Mucosa of rectum (tissue), 2 donors: Measurements from ENCODE around the gene ATP11A.
A peak's percentile ranks its signal among the peaks of the same experiment; 100 is the strongest.

Experiments used
- H3K27ac ChIP-seq, 2 donors: one replicate each; pipeline ENCODE4 v1.7.0; 2013; ENCODE audit warnings: inconsistent platforms in 2 of 2, low read depth in 2 of 2, low read length in 2 of 2
- H3K27me3 ChIP-seq, 2 donors: one replicate each; pipeline ENCODE4 v1.7.0; 2013; ENCODE audit warnings: low read length in 2 of 2; ENCODE audit not compliant: control insufficient read depth in 2 of 2, insufficient read depth in 2 of 2
- H3K36me3 ChIP-seq, 2 donors: one replicate each; pipeline ENCODE4 v1.7.0; 2013; ENCODE audit warnings: low read length in 2 of 2; ENCODE audit not compliant: control insufficient read depth in 2 of 2, insufficient read depth in 2 of 2
- H3K4me1 ChIP-seq, 2 donors: one replicate each; pipeline ENCODE4 v1.7.0; 2013; ENCODE audit warnings: low read length in 2 of 2, mild to moderate bottlenecking in 1 of 2; ENCODE audit not compliant: control insufficient read depth in 2 of 2, insufficient read depth in 2 of 2
- H3K4me3 ChIP-seq, 2 donors: one replicate each; pipeline ENCODE4 v1.7.0; 2013; ENCODE audit warnings: low read length in 2 of 2
- H3K9ac ChIP-seq, 2 donors: one replicate each; pipeline ENCODE4 v1.7.0; 2013; ENCODE audit warnings: low read length in 2 of 2, low read depth in 1 of 2, mild to moderate bottlenecking in 1 of 2
- H3K9me3 ChIP-seq, 2 donors: one replicate each; pipeline ENCODE4 v1.7.0; 2013; ENCODE audit warnings: low read length in 2 of 2; ENCODE audit not compliant: control insufficient read depth in 2 of 2
- donor health status: healthy.
- donor health status: Normal muscosa, but diverticular disease.

The ATP11A gene

DNA sequence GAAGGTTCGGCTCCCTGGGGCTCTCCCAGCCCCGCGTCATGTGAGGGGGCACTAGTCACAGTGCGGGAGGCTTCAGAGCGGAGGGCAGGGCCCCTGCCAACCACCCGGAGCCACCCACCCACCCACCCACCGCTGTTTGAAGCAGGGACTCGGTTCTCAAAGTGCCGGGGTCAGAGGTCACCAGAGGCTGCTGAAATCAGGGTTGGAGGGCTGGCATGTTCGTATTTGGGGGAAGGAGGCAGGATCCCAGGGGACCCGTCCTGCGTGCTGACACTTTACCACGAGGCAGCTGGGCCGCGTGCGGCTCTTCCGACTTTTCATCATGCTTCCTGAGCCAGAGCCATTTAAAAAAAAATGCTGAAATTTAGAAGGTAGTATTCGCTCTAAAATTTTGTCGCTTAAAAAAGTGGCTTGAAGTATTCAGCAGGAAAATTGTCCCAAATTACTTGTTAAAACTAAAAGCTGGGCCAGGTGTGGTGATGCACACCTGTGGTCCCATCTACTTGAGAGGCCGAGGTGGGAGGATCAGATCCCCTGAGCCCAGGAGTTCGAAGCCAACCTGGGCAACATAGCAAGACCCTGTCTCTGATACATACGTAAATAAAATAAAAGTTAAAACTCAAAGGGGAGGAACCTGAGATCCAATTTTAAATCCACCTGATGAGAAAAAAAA, 21.2 kb downstream of the ATP11A start:
- Histone ChIP-seq H3K9me3 (no peaks in the 10 kb centered on the region), H3K36me3 (no peaks in the 10 kb centered on the region), H3K9ac (no peak overlapping the region), H3K4me1 (peaks cover 11 to 14% of the 10 kb centered on the region in 2 donors), H3K4me3 (peak overlapping the region; percentile 44 to 48), H3K27ac (peak overlapping the region; percentile 57 to 71), H3K27me3 (no peaks in the 10 kb centered on the region)

DNA sequence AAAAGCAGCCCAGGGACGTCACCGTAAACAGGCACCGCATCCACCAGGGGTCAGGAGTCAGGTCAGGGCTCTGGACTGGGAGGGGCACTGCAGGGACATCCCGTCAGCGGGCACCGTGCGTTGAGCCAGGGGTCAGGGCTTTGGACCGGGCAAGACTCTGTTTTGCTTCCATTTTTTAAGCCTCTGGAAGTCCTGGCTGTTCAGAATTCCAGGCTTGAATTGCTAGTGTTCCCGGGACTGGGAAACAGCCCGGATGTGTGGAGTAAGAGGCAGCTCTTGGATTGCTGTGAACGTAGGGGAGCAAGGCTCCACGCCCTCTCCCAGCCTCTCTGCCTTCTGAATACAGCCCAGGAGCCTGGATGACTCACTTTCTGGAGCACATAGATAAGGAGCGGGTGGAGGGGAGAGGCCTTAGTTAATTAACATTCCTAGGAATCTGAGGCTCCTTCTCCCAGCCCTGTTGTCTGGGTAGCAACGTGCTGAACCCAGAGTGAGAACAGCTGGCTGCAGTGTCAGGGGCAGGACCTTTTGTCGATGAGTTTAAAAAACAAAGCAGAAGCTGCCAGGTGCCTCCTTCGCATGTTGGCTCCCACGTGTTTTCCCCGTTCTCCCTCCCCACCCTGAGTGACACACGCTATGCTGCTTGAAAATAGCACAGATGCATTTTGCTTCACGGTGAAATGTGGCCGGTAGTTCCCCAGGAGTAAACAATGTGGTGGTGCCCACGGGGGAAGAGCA, 21.9 kb downstream of the ATP11A start:
- Histone ChIP-seq H3K9ac (no peak overlapping the region), H3K9me3 (no peaks in the 10 kb centered on the region), H3K4me3 (peak overlapping the region; percentile 44 to 48)

DNA sequence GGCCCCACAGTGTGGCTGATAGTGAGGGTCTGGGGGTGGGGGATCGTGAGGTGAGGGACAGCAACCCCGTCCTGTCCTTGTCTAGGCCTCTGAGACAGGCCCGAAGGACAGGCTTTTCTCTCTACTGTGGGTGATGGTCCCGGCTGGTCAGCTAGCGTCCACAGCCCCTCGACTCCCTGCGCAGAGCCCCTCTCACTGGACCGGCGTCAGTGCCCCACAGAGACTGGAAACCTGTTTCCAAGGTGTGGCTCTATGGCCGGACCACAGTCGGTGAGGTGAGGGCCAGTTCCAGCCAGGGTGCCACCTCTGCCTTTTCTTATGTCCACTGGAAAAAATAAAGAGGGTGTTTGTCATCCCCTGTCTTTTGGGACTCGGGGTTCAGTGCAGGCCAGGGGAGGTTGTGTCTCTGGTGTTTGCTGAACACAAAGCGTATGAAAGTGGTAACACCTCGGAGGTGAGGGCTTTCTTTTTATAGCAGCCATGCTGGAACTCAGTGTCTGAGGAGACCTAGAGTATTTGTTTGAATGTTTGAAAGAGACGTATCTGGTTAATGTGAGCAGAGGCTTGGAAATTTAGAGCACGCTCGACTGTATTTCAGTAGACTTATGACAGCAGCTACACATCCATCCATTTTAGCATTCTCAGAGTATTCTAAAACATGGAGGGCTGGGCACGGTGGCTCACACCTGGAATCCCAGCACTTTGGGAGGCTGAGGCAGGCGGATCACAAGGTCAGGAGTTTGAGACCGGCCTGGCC, 22.8 kb downstream of the ATP11A start:
- Histone ChIP-seq H3K27me3 (no peaks in the 10 kb centered on the region), H3K4me3 (no peak overlapping the region), H3K9ac (no peak overlapping the region), H3K27ac (peak overlapping the region; percentile 57 to 71), H3K4me1 (peaks cover 11 to 14% of the 10 kb centered on the region in 2 donors), H3K9me3 (no peaks in the 10 kb centered on the region), H3K36me3 (no peaks in the 10 kb centered on the region)

More for the DNA sequence above, 21.9 kb downstream of the ATP11A start:
- H3K27me3 ChIP-seq = no peaks in the 10 kb centered on the region
- peaks cover 11 to 14% of the 10 kb centered on the region in 2 donors for H3K4me1 ChIP-seq
- H3K27ac ChIP-seq = peak overlapping the region; percentile 57 to 71
- H3K36me3 ChIP-seq = no peaks in the 10 kb centered on the region

DNA sequence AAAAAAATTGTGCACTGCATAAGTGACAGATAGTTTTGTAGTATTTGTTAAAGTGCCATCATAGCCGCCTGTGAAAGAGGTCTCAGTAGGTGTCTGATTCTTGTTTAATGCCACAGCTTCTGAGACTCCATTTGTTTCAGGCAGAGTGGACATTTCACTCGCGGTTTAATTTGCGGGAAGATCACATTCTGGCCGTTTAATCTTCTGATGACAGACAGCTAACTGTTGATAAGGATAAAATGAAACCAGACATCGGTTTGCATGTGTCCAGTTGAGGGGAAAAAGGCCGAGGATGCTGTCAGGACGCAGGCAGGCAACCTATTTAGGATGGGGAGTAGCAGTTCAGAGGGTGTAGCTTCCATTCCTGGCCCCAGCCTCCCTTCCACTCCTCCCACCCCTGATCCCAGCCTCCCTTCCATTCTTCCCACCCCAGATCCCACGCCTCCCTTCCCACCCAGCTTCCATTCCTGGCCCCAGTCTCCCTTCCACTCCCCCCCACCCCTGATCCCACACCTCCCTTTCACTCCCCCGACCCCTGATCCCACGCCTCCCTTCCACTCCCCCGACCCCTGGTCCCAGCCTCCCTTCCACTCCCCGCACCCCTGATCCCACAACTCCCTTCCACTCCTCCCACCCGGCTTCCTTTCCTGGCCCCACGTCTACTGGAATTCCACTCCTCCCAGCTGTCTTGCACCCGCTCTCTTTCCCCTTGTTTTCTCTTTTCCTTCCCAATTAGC, 23.8 kb downstream of the ATP11A start:
- H3K4me1 ChIP-seq = peaks cover 11 to 14% of the 10 kb centered on the region in 2 donors
- H3K9ac ChIP-seq = no peak overlapping the region
- no peaks in the 10 kb centered on the region for H3K9me3 ChIP-seq
- H3K27ac ChIP-seq = no peak overlapping the region
- no peaks in the 10 kb centered on the region for H3K36me3 ChIP-seq
- H3K4me3 ChIP-seq = no peak overlapping the region
- no peaks in the 10 kb centered on the region for H3K27me3 ChIP-seq

DNA sequence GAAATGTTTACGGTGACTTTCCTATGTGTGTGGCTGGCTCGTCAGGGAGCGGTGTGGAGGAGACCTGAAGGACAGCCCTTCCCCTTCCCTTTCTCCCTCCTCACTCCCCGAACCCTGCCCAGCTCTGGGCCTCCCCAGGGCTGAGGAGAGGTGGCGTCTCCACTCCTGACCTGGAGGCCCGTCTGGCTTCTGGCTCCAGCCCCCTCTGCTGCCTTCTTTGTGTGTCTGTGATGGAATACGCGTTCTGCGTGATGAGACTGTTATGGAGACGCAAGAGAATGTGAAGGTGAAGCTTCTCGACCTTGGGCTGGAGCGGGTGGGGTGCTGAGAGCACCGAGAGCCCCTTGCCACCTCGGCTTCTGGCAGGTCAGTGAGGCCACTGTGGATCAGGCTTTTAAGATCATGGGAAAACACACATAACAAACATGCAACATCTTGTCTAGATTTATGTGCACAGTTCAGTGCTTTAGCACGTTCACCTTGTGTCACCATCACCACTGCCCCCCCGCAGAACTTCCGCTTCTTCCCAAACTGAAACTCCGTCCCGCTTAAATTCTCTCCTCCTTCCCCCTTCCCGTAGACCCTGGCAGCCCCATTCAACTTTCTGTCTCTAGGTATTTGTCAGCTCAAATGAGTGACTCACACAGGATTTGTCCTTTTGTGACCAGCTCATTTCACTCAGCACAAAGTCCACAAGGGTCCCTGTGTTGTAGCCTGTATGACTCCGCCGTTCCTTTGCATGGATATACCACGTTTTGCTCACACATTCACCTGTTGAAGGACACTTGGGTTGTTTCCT, 24.7 kb downstream of the ATP11A start:
- H3K27ac ChIP-seq = no peak overlapping the region
- H3K4me1 ChIP-seq = peaks cover 11 to 14% of the 10 kb centered on the region in 2 donors
- no peak overlapping the region for H3K4me3 ChIP-seq
- H3K36me3 ChIP-seq = no peaks in the 10 kb centered on the region
- no peaks in the 10 kb centered on the region for H3K9me3 ChIP-seq
- H3K27me3 ChIP-seq = no peaks in the 10 kb centered on the region
- no peak overlapping the region for H3K9ac ChIP-seq

DNA sequence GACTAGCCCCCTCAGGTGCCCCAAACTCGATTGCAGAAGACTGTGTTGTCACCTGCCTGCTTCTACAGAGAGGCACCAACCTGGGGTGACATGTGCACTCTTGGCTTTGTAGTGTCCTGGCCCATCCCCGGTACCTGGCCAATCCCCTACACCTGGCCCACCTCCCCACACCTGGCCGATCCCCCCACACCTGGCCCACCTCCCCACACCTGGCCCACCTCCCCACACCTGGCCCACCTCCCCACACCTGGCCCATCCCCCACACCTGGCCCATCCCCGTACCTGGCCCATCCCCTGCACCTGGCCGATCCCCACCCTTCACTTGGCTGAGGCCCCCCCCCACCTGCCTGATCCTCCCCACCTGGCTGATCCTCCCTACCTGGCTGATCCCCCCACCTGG, 25.4 kb downstream of the ATP11A start:
- H3K9me3 ChIP-seq = no peaks in the 10 kb centered on the region
- no peaks in the 10 kb centered on the region for H3K27me3 ChIP-seq
- H3K27ac ChIP-seq = no peak overlapping the region
- H3K4me3 ChIP-seq = no peak overlapping the region
- peaks cover 11 to 14% of the 10 kb centered on the region in 2 donors for H3K4me1 ChIP-seq
- no peak overlapping the region for H3K9ac ChIP-seq
- no peaks in the 10 kb centered on the region for H3K36me3 ChIP-seq

DNA sequence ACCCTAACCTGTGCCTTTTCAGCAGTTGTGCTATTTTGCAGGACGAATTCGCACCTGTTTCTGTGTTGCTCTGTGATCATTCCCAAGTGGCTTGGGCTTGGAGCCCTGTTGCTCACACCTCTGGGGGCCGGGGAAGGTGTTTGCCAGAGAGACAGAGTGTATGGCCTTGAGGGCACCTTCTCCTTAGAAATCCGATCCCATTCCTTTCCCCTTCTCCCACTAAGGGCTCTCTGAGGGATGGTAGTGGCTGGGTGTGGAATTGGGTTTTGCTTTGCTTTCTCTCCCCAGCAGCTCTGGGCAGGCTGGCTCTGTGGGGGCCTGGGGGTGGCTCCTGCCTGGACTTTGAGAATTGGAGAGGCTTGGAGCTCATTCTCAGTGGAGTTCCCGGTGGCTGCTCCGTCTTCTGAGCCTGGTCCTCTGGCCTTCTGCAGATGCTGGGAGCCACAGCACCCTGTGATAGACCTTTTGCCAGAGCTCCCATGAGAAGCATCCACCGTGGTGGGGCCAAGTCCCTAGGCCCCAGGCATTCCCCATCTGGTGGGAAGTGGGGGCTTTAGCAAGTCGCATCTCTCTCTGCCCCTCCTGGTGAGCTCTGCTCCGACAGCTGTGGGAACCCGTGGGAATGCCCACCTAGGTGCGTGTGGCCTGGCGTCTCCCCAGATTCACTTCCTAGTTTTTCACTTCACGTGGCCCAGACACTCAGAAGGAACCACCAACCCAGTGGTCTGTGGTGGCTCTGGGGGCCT, 26.1 kb downstream of the ATP11A start:
- Histone ChIP-seq H3K4me1 (peaks cover 11 to 15% of the 10 kb centered on the region in 2 donors), H3K9me3 (no peaks in the 10 kb centered on the region), H3K27ac (no peak overlapping the region), H3K36me3 (no peaks in the 10 kb centered on the region), H3K9ac (no peak overlapping the region), H3K27me3 (no peaks in the 10 kb centered on the region), H3K4me3 (no peak overlapping the region)

DNA sequence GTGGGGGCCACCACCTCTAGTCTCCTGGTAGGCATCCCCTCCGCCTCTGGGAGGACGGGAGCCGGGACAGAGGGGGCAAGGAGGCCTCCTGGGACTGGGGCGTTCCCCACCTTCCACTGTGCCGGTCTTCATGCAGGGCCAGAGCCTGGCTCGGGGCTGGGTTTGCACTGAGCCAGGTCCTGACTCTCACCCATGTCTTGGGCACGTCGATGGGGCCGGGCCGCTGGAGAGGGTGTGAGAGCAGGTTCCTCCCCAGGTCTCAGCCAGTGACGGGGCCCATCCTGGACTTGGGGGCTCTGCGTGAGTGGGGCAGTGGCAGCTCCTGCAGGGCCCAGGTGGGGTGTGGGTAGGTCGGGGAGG, 26.6 kb downstream of the ATP11A start:
- Histone ChIP-seq H3K4me3 (no peak overlapping the region), H3K27me3 (no peaks in the 10 kb centered on the region), H3K4me1 (peaks cover 9 to 10% of the 10 kb centered on the region in 2 donors), H3K36me3 (no peaks in the 10 kb centered on the region), H3K27ac (no peak overlapping the region), H3K9me3 (no peaks in the 10 kb centered on the region), H3K9ac (no peak overlapping the region)
